Mesendoderm (in vitro differentiated cells): ENCODE data around the gene SNAI3.

ENCODE experiments used
- DNase-seq: peaks from one replicate; pipeline ENCODE4 v3.0.0; 2013
- H2AK5ac ChIP-seq: 2 replicates; pipeline ENCODE4 v1.6.1; 2013; ENCODE audit warnings: low read length, inconsistent platforms
- H2BK120ac ChIP-seq: 2 replicates; pipeline ENCODE4 v1.6.1; 2013; ENCODE audit warnings: low read depth, mild to moderate bottlenecking, low read length, moderate library complexity, mixed read lengths
- H2BK15ac ChIP-seq: replicated peaks from 2 replicates; pipeline ENCODE4 v1.6.1; 2013; ENCODE audit warnings: low read depth, mild to moderate bottlenecking, moderate library complexity
- H2BK5ac ChIP-seq: 2 replicates; pipeline ENCODE4 v1.6.1; 2013; ENCODE audit warnings: low read length, inconsistent platforms
- H3K18ac ChIP-seq: 2 replicates; pipeline ENCODE4 v1.6.1; 2013; ENCODE audit warnings: mild to moderate bottlenecking, low read length, mixed read lengths
- H3K23ac ChIP-seq: one replicate; pipeline ENCODE4 v1.6.1; 2013; ENCODE audit warnings: low read length
- H3K27ac ChIP-seq: 2 replicates; pipeline ENCODE4 v1.5.1; 2013; ENCODE audit warnings: low read depth, mild to moderate bottlenecking, inconsistent platforms, low read length, moderate library complexity
- H3K27me3 ChIP-seq: 2 replicates; pipeline ENCODE4 v1.6.1; 2013; ENCODE audit warnings: low read length, control low read depth, mild to moderate bottlenecking, inconsistent platforms; ENCODE audit not compliant: insufficient read depth, poor library complexity
- H3K36me3 ChIP-seq: 2 replicates; pipeline ENCODE4 v1.6.1; 2013; ENCODE audit warnings: low read length, inconsistent platforms; ENCODE audit not compliant: control insufficient read depth, insufficient read depth
- H3K4ac ChIP-seq: one replicate; pipeline ENCODE4 v1.6.1; 2013; ENCODE audit warnings: low read depth, mild to moderate bottlenecking, low read length, moderate library complexity
- H3K4me1 ChIP-seq: 2 replicates; pipeline ENCODE4 v1.6.1; 2013; ENCODE audit warnings: low read depth, low read length, inconsistent platforms; ENCODE audit not compliant: control insufficient read depth
- H3K4me2 ChIP-seq: 2 replicates; pipeline ENCODE4 v1.6.1; 2013; ENCODE audit warnings: low read length
- H3K4me3 ChIP-seq: 2 replicates; pipeline ENCODE4 v1.5.1; 2013; ENCODE audit warnings: mild to moderate bottlenecking, low read length
- H3K56ac ChIP-seq: one replicate; pipeline ENCODE4 v1.6.1; 2013; ENCODE audit warnings: low read length
- H3K79me1 ChIP-seq: 2 replicates; pipeline ENCODE4 v1.6.1; 2013; ENCODE audit warnings: low read length, inconsistent platforms
- H3K79me2 ChIP-seq: 2 replicates; pipeline ENCODE4 v1.6.1; 2013; ENCODE audit warnings: mild to moderate bottlenecking, low read length; ENCODE audit not compliant: control insufficient read depth, insufficient read depth
- H3K9ac ChIP-seq: 2 replicates; pipeline ENCODE4 v1.6.1; 2013; ENCODE audit warnings: low read length, inconsistent platforms
- H4K5ac ChIP-seq: one replicate; pipeline ENCODE4 v1.6.1; 2013; ENCODE audit warnings: low read length
- H4K8ac ChIP-seq: one replicate; pipeline ENCODE4 v1.6.1; 2013; ENCODE audit warnings: low read depth, mild to moderate bottlenecking, control low read depth, low read length, moderate library complexity
- WGBS: extraction: QIAGEN DNeasy Blood & Tissue Kit; methylation state at CpG from one replicate; pipeline ENCODE4 v1.1.7; 2013; ENCODE audit warnings: low lambda C conversion rate, missing lambda C conversion rate; ENCODE audit not compliant: insufficient coverage; ENCODE audit errors: extremely low coverage; 5-methylcytosine and 5-hydroxymethylcytosine counted together

Gene SNAI3

DNA sequence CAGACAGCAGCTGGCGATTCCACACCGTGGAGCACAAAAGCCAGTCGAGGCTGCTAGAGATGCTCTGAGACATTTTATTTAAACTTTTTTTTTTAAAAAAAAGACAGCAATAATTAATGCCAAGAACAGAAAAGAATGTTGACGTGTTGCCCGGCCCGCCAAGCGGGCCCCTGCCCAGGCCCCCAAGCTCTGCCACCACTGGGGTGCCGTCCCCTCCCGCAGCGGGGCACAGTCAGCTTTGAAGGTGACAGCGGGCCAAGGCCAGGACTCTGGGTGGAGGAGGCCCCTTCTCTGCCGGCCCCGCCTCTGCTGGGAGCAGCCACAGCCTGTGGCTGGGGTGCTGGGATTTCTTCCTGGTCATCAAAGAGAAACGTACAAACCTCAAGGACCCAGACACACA lies 10.1 kb upstream of the SNAI3 start:
- Histone ChIP-seq H3K4me3 (no peak overlapping the region), H3K9ac (no peak overlapping the region)

GRCh38 chr16:88695753-88696152 lies 9.4 kb upstream of the SNAI3 start:
- Histone ChIP-seq H3K23ac (no peak overlapping the region), H3K4me2 (no peak overlapping the region), H2AK5ac (no peak overlapping the region), H3K56ac (no peak overlapping the region), H2BK5ac (no peak overlapping the region), H3K18ac (no peak overlapping the region), H3K4me1 (no peaks in the 10 kb centered on the region), H2BK15ac (no peak overlapping the region), H3K4ac (no peak overlapping the region), H3K79me2 (no peaks in the 10 kb centered on the region), H4K5ac (no peak overlapping the region), H3K79me1 (no peaks in the 10 kb centered on the region), H4K8ac (no peak overlapping the region), H2BK120ac (no peak overlapping the region), H3K4me3 (no peak overlapping the region), H3K27me3 (no peaks in the 10 kb centered on the region), H3K36me3 (no peaks in the 10 kb centered on the region), H3K9ac (no peak overlapping the region), H3K27ac (no peak overlapping the region)
- DNase-seq, result no peak
- WGBS, result no CpG with 5 or more reads among the region's 7 CpGs

More for the DNA sequence above, 10.1 kb upstream of the SNAI3 start:
- Histone ChIP-seq H3K4ac (no peak overlapping the region), H2BK5ac (no peak overlapping the region), H3K4me2 (no peak overlapping the region), H3K36me3 (no peaks in the 10 kb centered on the region), H3K79me2 (no peaks in the 10 kb centered on the region), H3K56ac (no peak overlapping the region), H3K23ac (no peak overlapping the region), H3K27ac (no peak overlapping the region), H3K27me3 (no peaks in the 10 kb centered on the region), H3K18ac (no peak overlapping the region), H2AK5ac (no peak overlapping the region), H4K5ac (no peak overlapping the region), H4K8ac (no peak overlapping the region), H2BK15ac (no peak overlapping the region), H3K79me1 (no peaks in the 10 kb centered on the region), H2BK120ac (no peak overlapping the region), H3K4me1 (no peaks in the 10 kb centered on the region)
- WGBS, result no CpG with 5 or more reads among the region's 14 CpGs
- no peak for DNase-seq

DNA sequence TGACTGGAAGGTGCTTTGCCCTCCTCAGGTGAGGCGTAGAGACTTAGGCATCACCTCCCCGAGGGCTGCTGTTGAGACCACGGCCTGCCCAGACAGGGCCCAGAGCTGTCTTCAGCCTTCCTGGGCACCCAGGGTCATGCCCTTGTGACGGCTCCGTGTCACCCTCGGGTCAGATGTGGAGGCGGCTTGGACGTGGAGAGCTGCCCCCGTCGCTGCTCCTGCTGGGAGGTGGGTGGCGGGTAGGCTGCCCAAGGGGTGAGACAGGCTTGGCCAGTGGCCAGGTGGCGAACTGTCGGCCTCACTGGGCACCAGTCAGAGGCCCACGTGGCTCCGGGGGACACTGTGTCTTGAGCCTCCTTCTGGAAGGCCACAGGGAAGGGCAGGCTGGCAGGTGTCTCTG lies 8.9 kb upstream of the SNAI3 start:
- no CpG with 5 or more reads among the region's 15 CpGs for WGBS

GRCh38 chr16:88694221-88695087 lies 8.1 kb upstream of the SNAI3 start:
- H3K36me3 ChIP-seq, result no peaks in the 10 kb centered on the region
- H2BK5ac ChIP-seq, result no peak overlapping the region
- H3K27me3 ChIP-seq, result no peaks in the 10 kb centered on the region
- no peak overlapping the region for H2BK15ac ChIP-seq
- H2AK5ac ChIP-seq, result no peak overlapping the region
- H3K18ac ChIP-seq, result no peak overlapping the region
- no peaks in the 10 kb centered on the region for H3K79me1 ChIP-seq
- H3K27ac ChIP-seq, result no peak overlapping the region
- H4K5ac ChIP-seq, result no peak overlapping the region
- H3K23ac ChIP-seq, result no peak overlapping the region
- H3K4ac ChIP-seq, result no peak overlapping the region
- no peaks in the 10 kb centered on the region for H3K79me2 ChIP-seq
- H2BK120ac ChIP-seq, result no peak overlapping the region
- no peak overlapping the region for H3K4me2 ChIP-seq
- no peak overlapping the region for H3K4me3 ChIP-seq
- H3K56ac ChIP-seq, result no peak overlapping the region
- no peak overlapping the region for H3K9ac ChIP-seq
- no peak overlapping the region for H4K8ac ChIP-seq
- no CpG with 5 or more reads among the region's 37 CpGs for WGBS
- DNase-seq, result no peak
- no peaks in the 10 kb centered on the region for H3K4me1 ChIP-seq

More for the DNA sequence above, 8.9 kb upstream of the SNAI3 start:
- no peak overlapping the region for H2AK5ac ChIP-seq
- H4K5ac ChIP-seq, result no peak overlapping the region
- no peaks in the 10 kb centered on the region for H3K79me2 ChIP-seq
- H3K27me3 ChIP-seq, result no peaks in the 10 kb centered on the region
- H3K56ac ChIP-seq, result no peak overlapping the region
- no peak for DNase-seq
- H3K4me3 ChIP-seq, result no peak overlapping the region
- no peaks in the 10 kb centered on the region for H3K36me3 ChIP-seq
- no peak overlapping the region for H3K9ac ChIP-seq
- H2BK120ac ChIP-seq, result no peak overlapping the region
- H3K27ac ChIP-seq, result no peak overlapping the region
- no peak overlapping the region for H3K4me2 ChIP-seq
- no peaks in the 10 kb centered on the region for H3K79me1 ChIP-seq
- no peak overlapping the region for H3K18ac ChIP-seq
- H4K8ac ChIP-seq, result no peak overlapping the region
- no peak overlapping the region for H3K4ac ChIP-seq
- no peak overlapping the region for H2BK5ac ChIP-seq
- no peaks in the 10 kb centered on the region for H3K4me1 ChIP-seq
- H3K23ac ChIP-seq, result no peak overlapping the region
- no peak overlapping the region for H2BK15ac ChIP-seq

DNA sequence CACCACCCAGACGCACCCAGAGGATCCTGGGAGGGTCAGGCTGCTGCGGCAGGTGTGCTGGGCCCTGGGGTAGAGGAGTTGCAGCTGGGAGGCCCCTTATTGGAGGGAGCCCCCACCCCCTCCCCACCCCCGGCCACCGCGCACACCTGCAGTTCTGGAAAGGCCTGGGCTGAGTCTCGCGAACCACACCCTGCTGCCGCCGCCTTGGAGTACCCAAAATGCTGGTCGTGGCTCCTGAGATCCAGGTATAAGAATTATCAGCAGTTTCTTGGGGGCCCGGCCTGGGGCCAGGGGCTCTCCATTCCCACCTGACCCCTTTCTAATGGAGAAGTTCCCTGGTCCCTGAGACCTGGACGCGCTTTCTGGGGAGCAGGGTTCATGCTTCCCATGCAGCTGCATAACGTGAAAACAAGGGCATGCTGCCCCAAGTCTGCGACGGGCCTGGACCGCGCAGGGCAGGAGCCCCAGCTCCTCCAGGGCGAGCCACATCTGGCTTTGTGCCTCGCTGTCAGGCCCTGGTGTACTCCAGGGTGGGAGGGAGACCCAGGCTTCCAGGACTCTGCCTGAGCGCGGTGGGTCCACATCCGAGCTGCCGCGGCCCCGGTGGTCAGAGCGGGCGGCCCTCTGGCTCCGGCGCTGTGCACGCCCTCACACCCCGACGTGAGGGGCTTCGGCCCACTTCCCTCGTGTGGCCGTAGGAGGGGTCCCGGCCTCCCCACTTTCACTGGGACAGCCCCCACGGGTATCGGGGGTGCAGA lies 7.3 kb upstream of the SNAI3 start:
- no peaks in the 10 kb centered on the region for H3K79me1 ChIP-seq
- H3K4me3 ChIP-seq, result no peak overlapping the region
- no CpG with 5 or more reads among the region's 39 CpGs for WGBS
- no peaks in the 10 kb centered on the region for H3K4me1 ChIP-seq
- H4K8ac ChIP-seq, result no peak overlapping the region
- no peak overlapping the region for H3K18ac ChIP-seq
- no peak overlapping the region for H2AK5ac ChIP-seq
- H2BK5ac ChIP-seq, result no peak overlapping the region
- H3K27ac ChIP-seq, result no peak overlapping the region
- no peaks in the 10 kb centered on the region for H3K27me3 ChIP-seq
- DNase-seq, result no peak
- H4K5ac ChIP-seq, result no peak overlapping the region
- H2BK120ac ChIP-seq, result no peak overlapping the region
- no peak overlapping the region for H3K9ac ChIP-seq
- no peak overlapping the region for H2BK15ac ChIP-seq
- H3K23ac ChIP-seq, result no peak overlapping the region
- H3K79me2 ChIP-seq, result no peaks in the 10 kb centered on the region
- no peak overlapping the region for H3K4me2 ChIP-seq
- H3K56ac ChIP-seq, result no peak overlapping the region
- no peaks in the 10 kb centered on the region for H3K36me3 ChIP-seq
- H3K4ac ChIP-seq, result no peak overlapping the region
